ENCODE data around the gene HOXA9. TPM values are rescaled to one million over a fixed set of nuclear protein-coding genes. Genes with fewer than 3 reads are reported as not detected.

Gene HOXA9
- polyA plus RNA-seq, 3 donors = 0.55 to 1.9 (median 1.2) TPM

GRCh38 chr7:27117887-27118491 is 47.3 kb downstream of the HOXA9 start:
- Histone ChIP-seq H3K9ac (ENCODE audit: insufficient read depth, low read length, poor library complexity, severe bottlenecking) (no peak overlapping the region), H3K27ac (ENCODE audit: low read depth in 1 of 2, low read length in 2 of 2) (no peak overlapping the region), H3K4me2 (replicated peaks; ENCODE audit: extremely low read depth, low read length, poor library complexity, severe bottlenecking) (no peak overlapping the region), H3K4me1 (ENCODE audit: control insufficient read depth in 1 of 2, insufficient read depth in 2 of 2, low read length in 2 of 2) (no peaks in the 10 kb centered on the region), H3K9me3 (replicated peaks in 1 of 2; ENCODE audit: control insufficient read depth in 1 of 2, insufficient read depth in 1 of 2, low read length in 2 of 2) (no peaks in the 10 kb centered on the region), H3K36me3 (replicated peaks in 1 of 2; ENCODE audit: control insufficient read depth in 1 of 2, insufficient read depth in 2 of 2, low read length in 2 of 2) (no peaks in the 10 kb centered on the region), H2AFZ (ENCODE audit: insufficient read depth, low read depth, low read length, poor library complexity, severe bottlenecking) (no peak overlapping the region), H4K20me1 (ENCODE audit: insufficient read depth, low read length) (no peaks in the 10 kb centered on the region), H3K4me3 (replicated peaks in 1 of 3; ENCODE audit: low read depth in 2 of 3, low read length in 3 of 3) (no peak overlapping the region), H3K27me3 (ENCODE audit: control insufficient read depth in 2 of 2, insufficient read depth in 2 of 2, low read length in 2 of 2) (no peaks in the 10 kb centered on the region), H3K79me2 (ENCODE audit: insufficient read depth, low read length) (no peaks in the 10 kb centered on the region)
- Mint-ChIP-seq H3K27me3 (ENCODE audit: low read depth in 3 of 3) (peaks cover 2 to 5% (median 3%) of the 10 kb centered on the region in 3 donors), H3K4me1 (peaks cover 5% of the 10 kb centered on the region), H3K9me3 (peaks cover 0 to 6% (median 0%) of the 10 kb centered on the region in 7 donors), H3K27ac (no peak overlapping the region), H3K36me3 (no peaks in the 10 kb centered on the region), H3K4me3 (no peak overlapping the region)
- 89% methylated on average over 14 of the region's 19 CpGs for WGBS (ENCODE audit: insufficient coverage)
- intact Hi-C loops (cut with micrococcal nuclease) = no loop called here
- no peak for DNase-seq
- TF ChIP-seq CTCF (IDR thresholded peaks at IDR 0.05) = no peak

- Histone ChIP-seq H3K4me3 (replicated peaks in 1 of 3; ENCODE audit: low read depth in 2 of 3, low read length in 3 of 3) (no peak overlapping the region), H3K27ac (ENCODE audit: low read depth in 1 of 2, low read length in 2 of 2) (no peak overlapping the region), H3K79me2 (ENCODE audit: insufficient read depth, low read length) (no peaks in the 10 kb centered on the region), H3K27me3 (ENCODE audit: control insufficient read depth in 2 of 2, insufficient read depth in 2 of 2, low read length in 2 of 2) (no peaks in the 10 kb centered on the region), H4K20me1 (ENCODE audit: insufficient read depth, low read length) (no peaks in the 10 kb centered on the region), H2AFZ (ENCODE audit: insufficient read depth, low read depth, low read length, poor library complexity, severe bottlenecking) (no peak overlapping the region), H3K36me3 (replicated peaks in 1 of 2; ENCODE audit: control insufficient read depth in 1 of 2, insufficient read depth in 2 of 2, low read length in 2 of 2) (no peaks in the 10 kb centered on the region), H3K9me3 (replicated peaks in 1 of 2; ENCODE audit: control insufficient read depth in 1 of 2, insufficient read depth in 1 of 2, low read length in 2 of 2) (no peaks in the 10 kb centered on the region), H3K4me1 (ENCODE audit: control insufficient read depth in 1 of 2, insufficient read depth in 2 of 2, low read length in 2 of 2) (no peaks in the 10 kb centered on the region), H3K9ac (ENCODE audit: insufficient read depth, low read length, poor library complexity, severe bottlenecking) (no peak overlapping the region), H3K4me2 (replicated peaks; ENCODE audit: extremely low read depth, low read length, poor library complexity, severe bottlenecking) (no peak overlapping the region)
- Mint-ChIP-seq H3K27ac (no peak overlapping the region), H3K36me3 (no peaks in the 10 kb centered on the region), H3K4me1 (peaks cover 2% of the 10 kb centered on the region), H3K4me3 (no peak overlapping the region), H3K9me3 (peaks cover 0 to 4% (median 0%) of the 10 kb centered on the region in 7 donors), H3K27me3 (ENCODE audit: low read depth in 3 of 3) (peaks cover 2 to 5% (median 3%) of the 10 kb centered on the region in 3 donors)
- 99% methylated on average over 10 of the region's 12 CpGs for WGBS (ENCODE audit: insufficient coverage)
- intact Hi-C loops (cut with micrococcal nuclease) = no loop called here
- no peak for TF ChIP-seq CTCF (IDR thresholded peaks at IDR 0.05)
- no peak for DNase-seq
Measured at GRCh38 chr7:27116962-27117886, 48.1 kb downstream of the HOXA9 start.

Data from CD14-positive monocyte (primary cell).